Stomach (tissue), 9 donors: ENCODE data around the gene PDIA6. TPM values are rescaled to one million over a fixed set of nuclear protein-coding genes. Genes with fewer than 3 reads are reported as not detected.

Experiments
- DNase-seq, 2 donors: peaks; one replicate each; pipeline versions ENCODE4 v3.0.0 to v3.0.0-alpha.2; 2013 to 2019
- H3K27ac ChIP-seq, 5 donors: fragments of 200-600 bp in 4 of 5; sonication (generic) in 4 of 5; one replicate each; pipeline ENCODE4 v1.5.1; 2013 to 2019; ENCODE audit warnings: mild to moderate bottlenecking in 1 of 5, moderate library complexity in 1 of 5
- H3K27me3 ChIP-seq, 3 donors: fragments of 200-600 bp; sonication (generic); one replicate each; pipeline ENCODE4 v1.5.1; 2017 to 2019; ENCODE audit warnings: mixed run types in 1 of 3
- H3K36me3 ChIP-seq, 4 donors: fragments of 200-600 bp; sonication (generic); 1 replicate in 3 of 4; 2 replicates in 1 of 4; pipeline ENCODE4 v1.5.1; 2016 to 2019
- H3K4me1 ChIP-seq, 4 donors: fragments of 200-600 bp; sonication (generic); one replicate each; pipeline ENCODE4 v1.5.1; 2016 to 2019
- H3K4me3 ChIP-seq, 4 donors: fragments of 200-600 bp; sonication (generic) in 3 of 4; one replicate each; pipeline ENCODE4 v1.5.1; 2016 to 2019; ENCODE audit warnings: mild to moderate bottlenecking in 1 of 4
- H3K9me3 ChIP-seq, 4 donors: fragments of 200-600 bp; sonication (generic); one replicate each; pipeline ENCODE4 v1.5.1; 2016 to 2019
- EP300 ChIP-seq: sonication (generic); formaldehyde crosslinking; IDR thresholded peaks from one replicate; pipeline ENCODE4 v1.6.1; 2017; ENCODE audit warnings: antibody characterized with exemption
- POLR2A ChIP-seq, 4 donors: fragments of 450-650 bp; IDR thresholded peaks; one replicate each; pipeline ENCODE4 v1.6.1; 2016; ENCODE audit warnings: antibody characterized with exemption in 4 of 4, control low read depth in 2 of 4, mild to moderate bottlenecking in 1 of 4, moderate library complexity in 1 of 4
- POLR2AphosphoS5 ChIP-seq, 3 donors: sonication (generic); formaldehyde crosslinking; IDR thresholded peaks; one replicate each; pipeline ENCODE4 v1.6.1; 2016; ENCODE audit warnings: antibody characterized with exemption in 3 of 3
- WGBS, 5 donors: extraction: QIAGEN DNeasy Blood & Tissue Kit in 3 of 5; methylation state at CpG; one replicate each; pipeline versions ENCODE4 v1.1.5 to v1.1.7; 2013 to 2018; 5-methylcytosine and 5-hydroxymethylcytosine counted together
- intact Hi-C: fragments of 100-400 bp; cut with DNase I; formaldehyde crosslinking; loops from one replicate; pipeline ENCODE4 v1.15.1; 2023; ENCODE audit warnings: low total_unique reads
- polyA plus RNA-seq, 3 donors: library from polyadenylated mRNA; stranded (reverse); fragments of 200-250 nt; gene quantifications; one replicate each; pipeline ENCODE4 v1.2.3, GENCODE V29; 2013
- total RNA-seq, 5 donors: library from RNA; depleted of rRNA; stranded (reverse); fragments of >200 nt; gene quantifications; one replicate each; pipeline versions ENCODE4 v1.1.0 to v1.2.3, GENCODE V29; 2014 to 2016
- TF ChIP-seq, protein P1 (sequence below), 7 experiments: fragments of 450-650 bp in 4 of 7; fragments of 200-600 bp in 3 of 7; sonication (generic) in 3 of 7; IDR thresholded peaks; one replicate each; pipeline ENCODE4 v1.5.1; 2016 to 2019; ENCODE audit warnings: antibody characterized with exemption in 7 of 7, control low read depth in 2 of 7, mild to moderate bottlenecking in 1 of 7
- donor health status: healthy with polysubstance abuse.
- donor health status: Bipolar disorder and iron deficiency.
- donor health status: healthy.

The PDIA6 gene
- total and polyA plus RNA-seq, 8 donors, result 37.3 to 272 (median 85.4) TPM

DNA sequence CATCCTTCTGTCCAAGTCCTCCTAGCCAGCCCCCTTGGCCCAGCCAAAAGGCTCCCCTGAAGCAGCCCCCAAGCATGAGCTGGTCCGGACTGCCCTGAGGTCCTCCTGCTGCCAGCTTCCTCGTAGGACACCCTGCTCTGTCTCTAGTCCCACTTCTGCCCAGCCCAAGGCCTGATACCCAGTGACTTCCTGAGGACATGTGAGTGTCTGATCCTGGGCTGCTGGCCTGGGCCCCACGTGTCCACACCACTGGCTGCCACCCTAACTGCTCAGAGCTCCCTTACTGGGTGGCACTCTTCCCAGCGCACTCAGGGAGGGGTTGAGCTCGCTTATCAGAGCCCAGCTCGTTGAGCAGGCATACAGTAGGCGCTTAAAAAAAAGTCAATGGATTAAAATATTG lies 34.4 kb upstream of the PDIA6 start:
- intact Hi-C loops, result no loop called here
- no peaks in the 10 kb centered on the region for H3K36me3 ChIP-seq
- no peak overlapping the region for H3K4me3 ChIP-seq
- H3K9me3 ChIP-seq, result peaks cover 0 to 7% (median 5%) of the 10 kb centered on the region in 4 donors
- peak overlapping the region in 4 of 5 donors; percentile 25 to 81 (median 68) for H3K27ac ChIP-seq
- TF ChIP-seq EP300, result no peak
- no peak for TF ChIP-seq POLR2A (IDR thresholded peaks at IDR 0.05)
- TF ChIP-seq, protein P1, sequence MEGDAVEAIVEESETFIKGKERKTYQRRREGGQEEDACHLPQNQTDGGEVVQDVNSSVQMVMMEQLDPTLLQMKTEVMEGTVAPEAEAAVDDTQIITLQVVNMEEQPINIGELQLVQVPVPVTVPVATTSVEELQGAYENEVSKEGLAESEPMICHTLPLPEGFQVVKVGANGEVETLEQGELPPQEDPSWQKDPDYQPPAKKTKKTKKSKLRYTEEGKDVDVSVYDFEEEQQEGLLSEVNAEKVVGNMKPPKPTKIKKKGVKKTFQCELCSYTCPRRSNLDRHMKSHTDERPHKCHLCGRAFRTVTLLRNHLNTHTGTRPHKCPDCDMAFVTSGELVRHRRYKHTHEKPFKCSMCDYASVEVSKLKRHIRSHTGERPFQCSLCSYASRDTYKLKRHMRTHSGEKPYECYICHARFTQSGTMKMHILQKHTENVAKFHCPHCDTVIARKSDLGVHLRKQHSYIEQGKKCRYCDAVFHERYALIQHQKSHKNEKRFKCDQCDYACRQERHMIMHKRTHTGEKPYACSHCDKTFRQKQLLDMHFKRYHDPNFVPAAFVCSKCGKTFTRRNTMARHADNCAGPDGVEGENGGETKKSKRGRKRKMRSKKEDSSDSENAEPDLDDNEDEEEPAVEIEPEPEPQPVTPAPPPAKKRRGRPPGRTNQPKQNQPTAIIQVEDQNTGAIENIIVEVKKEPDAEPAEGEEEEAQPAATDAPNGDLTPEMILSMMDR (IDR thresholded peaks at IDR 0.05), result no peak
- TF ChIP-seq POLR2AphosphoS5 (IDR thresholded peaks at IDR 0.05), result no peak
- DNase-seq, result no peak
- peaks cover 0 to 23% (median 4%) of the 10 kb centered on the region in 4 donors for H3K4me1 ChIP-seq
- 55 to 69% (median 63%) methylated on average over 6 to 7 of the region's 7 CpGs for WGBS, 5 donors
- H3K27me3 ChIP-seq, result no peaks in the 10 kb centered on the region

DNA sequence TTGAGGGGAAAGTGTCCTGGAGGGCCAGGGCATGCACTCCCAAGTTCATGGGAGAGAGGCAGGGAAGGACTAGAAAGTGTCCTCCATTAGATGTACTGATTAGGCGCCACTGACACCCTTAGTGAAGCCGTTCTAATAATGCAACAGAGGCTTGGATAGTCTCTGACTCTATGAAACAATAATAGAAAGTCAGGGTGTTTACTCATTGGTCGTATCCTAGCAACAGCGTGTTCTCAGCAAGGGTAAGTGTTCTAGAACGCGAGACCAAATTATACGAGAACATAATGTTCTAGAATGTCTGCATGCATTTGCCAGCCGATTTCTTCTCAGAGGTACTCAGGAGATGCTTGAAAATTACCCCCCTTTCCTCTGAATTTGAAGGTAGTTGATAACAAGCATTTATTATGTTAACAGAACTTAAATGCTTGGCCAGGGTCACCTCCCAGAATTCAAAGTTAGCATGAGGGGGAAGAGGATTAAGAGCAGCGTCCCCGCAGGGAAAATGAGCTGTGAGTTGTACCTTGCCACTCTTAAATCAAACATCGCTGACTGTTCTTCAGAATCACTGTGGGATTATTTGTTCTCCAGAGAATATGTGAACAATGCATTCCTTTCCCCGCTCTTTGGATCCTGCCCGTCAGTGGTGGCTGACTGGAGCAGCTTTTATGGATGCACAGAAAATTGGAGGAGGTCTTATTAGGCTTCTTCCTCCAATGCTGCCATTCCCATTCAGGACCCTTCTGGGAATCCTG lies 33.7 kb upstream of the PDIA6 start:
- peak overlapping the region in 4 of 5 donors; percentile 25 to 81 (median 70) for H3K27ac ChIP-seq
- DNase-seq, result no peak
- no peaks in the 10 kb centered on the region for H3K27me3 ChIP-seq
- H3K36me3 ChIP-seq, result no peaks in the 10 kb centered on the region
- peaks cover 3 to 15% (median 11%) of the 10 kb centered on the region in 4 donors for H3K9me3 ChIP-seq
- TF ChIP-seq, protein P1 (IDR thresholded peaks at IDR 0.05), result no peak
- H3K4me3 ChIP-seq, result no peak overlapping the region
- 48 to 70% (median 57%) methylated on average over 13 of the region's 13 CpGs for WGBS, 5 donors
- peaks cover 0 to 23% (median 4%) of the 10 kb centered on the region in 4 donors for H3K4me1 ChIP-seq
- intact Hi-C loops, result no loop called here

DNA sequence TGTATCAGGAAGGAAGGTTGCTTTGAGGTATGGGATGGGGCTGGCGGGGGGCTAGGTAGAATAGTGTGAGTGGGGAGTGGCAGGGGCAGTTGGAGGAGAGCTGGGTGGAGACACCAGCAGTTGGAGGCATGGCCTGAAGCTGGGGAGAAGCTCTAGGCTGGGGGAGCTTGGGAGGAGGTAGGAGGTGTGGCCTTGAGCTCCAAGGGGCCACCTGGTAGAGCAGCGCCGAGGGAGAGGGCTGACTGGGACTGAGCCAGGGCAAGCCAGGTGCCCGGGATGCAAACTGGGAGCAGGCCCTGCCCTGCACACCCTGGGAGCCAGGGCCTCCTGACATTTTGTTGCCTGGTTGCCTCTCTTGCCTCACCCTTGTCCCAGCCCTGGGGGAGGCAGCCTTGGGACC lies 33.1 kb upstream of the PDIA6 start:
- H3K9me3 ChIP-seq, result peaks cover 7 to 21% (median 17%) of the 10 kb centered on the region in 4 donors
- H3K4me1 ChIP-seq, result peaks cover 0 to 23% (median 4%) of the 10 kb centered on the region in 4 donors
- no peak for DNase-seq
- no peaks in the 10 kb centered on the region for H3K27me3 ChIP-seq
- H3K4me3 ChIP-seq, result no peak overlapping the region
- H3K36me3 ChIP-seq, result no peaks in the 10 kb centered on the region
- TF ChIP-seq POLR2A (IDR thresholded peaks at IDR 0.05) (no peak), POLR2AphosphoS5 (IDR thresholded peaks at IDR 0.05) (no peak), EP300 (no peak)
- TF ChIP-seq, protein P1 (IDR thresholded peaks at IDR 0.05), result no peak
- peak overlapping the region in 4 of 5 donors; percentile 25 to 81 (median 66) for H3K27ac ChIP-seq
- intact Hi-C loops, result no loop called here
- 54 to 81% (median 72%) methylated on average over 4 of the region's 4 CpGs for WGBS, 5 donors

DNA sequence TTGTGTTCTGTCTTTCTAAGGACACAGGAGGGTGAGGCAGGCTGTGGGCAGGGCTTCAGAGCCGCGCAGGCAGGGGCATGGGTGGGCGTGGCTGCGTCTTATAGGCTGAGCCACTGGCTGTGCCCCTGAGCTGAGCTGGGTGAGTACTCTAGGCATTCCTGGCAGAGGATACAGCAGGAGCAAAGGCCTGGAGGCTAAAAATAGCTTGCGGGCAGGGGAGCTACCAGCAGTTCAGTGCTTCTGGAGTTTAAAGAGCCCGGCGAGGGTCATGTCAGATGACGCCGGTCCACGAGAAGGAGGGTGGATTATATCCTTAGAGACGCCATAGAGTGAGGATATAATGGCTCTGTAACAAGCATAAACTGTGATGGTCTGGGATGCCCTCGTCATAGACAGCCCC lies 31.5 kb upstream of the PDIA6 start:
- Histone ChIP-seq H3K36me3 (no peaks in the 10 kb centered on the region), H3K27ac (peak overlapping the region in 3 of 5 donors; percentile 45 to 81 (median 62)), H3K9me3 (peaks cover 7 to 28% (median 22%) of the 10 kb centered on the region in 4 donors), H3K4me3 (no peak overlapping the region), H3K4me1 (peaks cover 0 to 23% (median 4%) of the 10 kb centered on the region in 4 donors), H3K27me3 (peaks cover 0 to 12% (median 0%) of the 10 kb centered on the region in 3 donors)
- peak; percentile 77 to 91 for DNase-seq
- intact Hi-C loops, result no loop called here
- 10 to 43% (median 19%) methylated on average over 11 to 12 of the region's 12 CpGs for WGBS, 5 donors
- TF ChIP-seq POLR2A (IDR thresholded peaks at IDR 0.05), result no peak
- no peak for TF ChIP-seq EP300
- no peak for TF ChIP-seq POLR2AphosphoS5 (IDR thresholded peaks at IDR 0.05)
- TF ChIP-seq, protein P1 (IDR thresholded peaks at IDR 0.05), result no peak
